ENCODE data around the gene S100A1. TPM values are rescaled to one million over a fixed set of nuclear protein-coding genes. Genes with fewer than 3 reads are reported as not detected.
A peak's percentile ranks its signal among the peaks of the same experiment; 100 is the strongest.

S100A1 gene
- total RNA-seq, 1 donor from 2014 or later = not detected

DNA sequence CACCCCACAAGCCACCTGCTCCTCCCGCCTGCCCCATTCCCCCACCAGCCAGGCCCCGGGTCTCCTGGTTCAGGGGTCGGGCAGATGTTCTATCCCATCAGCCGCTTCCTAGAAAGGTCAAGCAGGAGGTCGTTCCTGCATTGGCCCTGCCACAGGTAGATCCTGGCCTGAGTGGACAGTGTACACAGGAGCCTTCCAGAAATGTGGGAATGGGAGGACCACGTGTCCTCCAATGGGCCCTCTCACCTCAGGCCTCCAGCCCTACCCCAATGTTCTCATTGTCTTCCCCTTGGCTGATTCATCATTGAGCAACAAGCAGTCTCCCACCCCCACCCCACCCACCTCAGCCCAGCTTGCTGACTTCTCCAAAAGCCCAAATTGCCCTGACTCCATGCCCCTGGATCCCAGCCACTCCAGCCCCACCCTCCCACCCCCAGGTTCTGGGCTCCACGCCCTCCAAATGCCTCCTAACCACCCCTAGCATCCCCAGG is 17.4 kb upstream of the S100A1 start:
- TF ChIP-seq, protein P1, sequence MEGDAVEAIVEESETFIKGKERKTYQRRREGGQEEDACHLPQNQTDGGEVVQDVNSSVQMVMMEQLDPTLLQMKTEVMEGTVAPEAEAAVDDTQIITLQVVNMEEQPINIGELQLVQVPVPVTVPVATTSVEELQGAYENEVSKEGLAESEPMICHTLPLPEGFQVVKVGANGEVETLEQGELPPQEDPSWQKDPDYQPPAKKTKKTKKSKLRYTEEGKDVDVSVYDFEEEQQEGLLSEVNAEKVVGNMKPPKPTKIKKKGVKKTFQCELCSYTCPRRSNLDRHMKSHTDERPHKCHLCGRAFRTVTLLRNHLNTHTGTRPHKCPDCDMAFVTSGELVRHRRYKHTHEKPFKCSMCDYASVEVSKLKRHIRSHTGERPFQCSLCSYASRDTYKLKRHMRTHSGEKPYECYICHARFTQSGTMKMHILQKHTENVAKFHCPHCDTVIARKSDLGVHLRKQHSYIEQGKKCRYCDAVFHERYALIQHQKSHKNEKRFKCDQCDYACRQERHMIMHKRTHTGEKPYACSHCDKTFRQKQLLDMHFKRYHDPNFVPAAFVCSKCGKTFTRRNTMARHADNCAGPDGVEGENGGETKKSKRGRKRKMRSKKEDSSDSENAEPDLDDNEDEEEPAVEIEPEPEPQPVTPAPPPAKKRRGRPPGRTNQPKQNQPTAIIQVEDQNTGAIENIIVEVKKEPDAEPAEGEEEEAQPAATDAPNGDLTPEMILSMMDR (IDR thresholded peaks at IDR 0.05; ENCODE audit: insufficient read depth, low read length, severe bottlenecking) = no peak
- H3K4me3 ChIP-seq (ENCODE audit: low read depth, low read length) = peak overlapping the region; percentile 88
- DNase-seq (ENCODE audit: low read depth) (peak; percentile 89), FAIRE-seq (no peak)
- H3K27me3 ChIP-seq (ENCODE audit: control insufficient read depth, insufficient read depth, low read length) = no peaks in the 10 kb centered on the region
- peaks cover 36% of the 10 kb centered on the region for H3K36me3 ChIP-seq (ENCODE audit: control insufficient read depth, insufficient read depth, low read length)

DNA sequence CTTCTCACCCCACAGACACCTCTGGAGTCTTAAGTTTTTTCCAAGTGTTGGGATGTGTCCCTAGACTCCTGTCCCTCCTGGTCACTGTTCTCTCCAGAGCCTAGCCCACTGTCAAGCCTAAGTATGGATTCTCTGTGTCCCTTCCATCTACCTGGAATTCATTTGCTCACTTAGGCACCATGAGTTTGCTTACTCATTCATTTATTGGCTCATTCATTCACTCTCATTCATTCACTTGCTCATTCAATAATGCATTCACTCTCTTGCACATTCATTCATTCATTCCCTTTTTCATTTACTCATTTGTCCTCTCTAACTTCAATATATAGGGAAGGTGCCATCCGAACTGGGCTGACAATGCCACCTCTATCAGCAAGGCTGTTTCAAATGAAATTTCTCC is 16.9 kb upstream of the S100A1 start:
- DNase-seq (ENCODE audit: low read depth) (peak; percentile 77), FAIRE-seq (peak; percentile 47)
- H3K27me3 ChIP-seq (ENCODE audit: control insufficient read depth, insufficient read depth, low read length) = no peaks in the 10 kb centered on the region
- H3K4me3 ChIP-seq (ENCODE audit: low read depth, low read length) = peak overlapping the region; percentile 88
- TF ChIP-seq, protein P1 (IDR thresholded peaks at IDR 0.05; ENCODE audit: insufficient read depth, low read length, severe bottlenecking) = no peak
- H3K36me3 ChIP-seq (ENCODE audit: control insufficient read depth, insufficient read depth, low read length) = peaks cover 33% of the 10 kb centered on the region

DNA sequence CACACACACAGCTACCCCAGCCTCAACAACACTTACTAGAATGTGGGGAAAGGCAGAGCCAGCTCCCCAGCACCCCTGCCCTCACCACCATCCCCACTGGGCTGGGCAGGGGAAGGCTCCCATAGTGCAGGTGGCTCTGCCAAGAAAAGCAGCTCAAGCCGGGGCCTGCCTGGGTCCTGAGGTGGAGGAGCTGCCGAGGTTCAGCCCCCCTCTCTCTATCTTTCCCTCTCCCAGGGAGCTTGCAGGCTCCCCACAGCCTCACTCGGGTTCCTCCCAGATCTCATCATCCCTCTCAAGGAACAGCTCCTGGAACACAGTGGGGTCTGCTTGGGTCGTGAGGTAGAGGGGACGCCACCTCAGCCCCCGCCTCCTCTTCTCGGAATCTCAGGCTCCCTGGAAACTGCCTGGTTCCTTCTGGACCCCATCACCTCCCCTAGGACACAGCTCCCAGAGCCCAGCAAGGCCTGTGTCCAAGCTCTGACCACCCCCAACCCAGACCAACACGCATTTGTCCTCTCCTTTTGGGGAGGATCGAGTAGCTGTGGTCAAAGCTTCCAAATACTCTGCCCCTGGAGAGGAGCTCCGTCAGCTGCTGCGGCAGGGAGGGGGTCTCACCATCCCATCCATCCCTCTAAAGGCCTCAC is 16.0 kb upstream of the S100A1 start:
- no peak for FAIRE-seq
- Histone ChIP-seq H3K36me3 (ENCODE audit: control insufficient read depth, insufficient read depth, low read length) (peaks cover 25% of the 10 kb centered on the region), H3K4me3 (ENCODE audit: low read depth, low read length) (peak overlapping the region; percentile 88), H3K27me3 (ENCODE audit: control insufficient read depth, insufficient read depth, low read length) (no peaks in the 10 kb centered on the region)
- DNase-seq (ENCODE audit: low read depth) = no peak
- TF ChIP-seq, protein P1 (IDR thresholded peaks at IDR 0.05; ENCODE audit: insufficient read depth, low read length, severe bottlenecking) = no peak

DNA sequence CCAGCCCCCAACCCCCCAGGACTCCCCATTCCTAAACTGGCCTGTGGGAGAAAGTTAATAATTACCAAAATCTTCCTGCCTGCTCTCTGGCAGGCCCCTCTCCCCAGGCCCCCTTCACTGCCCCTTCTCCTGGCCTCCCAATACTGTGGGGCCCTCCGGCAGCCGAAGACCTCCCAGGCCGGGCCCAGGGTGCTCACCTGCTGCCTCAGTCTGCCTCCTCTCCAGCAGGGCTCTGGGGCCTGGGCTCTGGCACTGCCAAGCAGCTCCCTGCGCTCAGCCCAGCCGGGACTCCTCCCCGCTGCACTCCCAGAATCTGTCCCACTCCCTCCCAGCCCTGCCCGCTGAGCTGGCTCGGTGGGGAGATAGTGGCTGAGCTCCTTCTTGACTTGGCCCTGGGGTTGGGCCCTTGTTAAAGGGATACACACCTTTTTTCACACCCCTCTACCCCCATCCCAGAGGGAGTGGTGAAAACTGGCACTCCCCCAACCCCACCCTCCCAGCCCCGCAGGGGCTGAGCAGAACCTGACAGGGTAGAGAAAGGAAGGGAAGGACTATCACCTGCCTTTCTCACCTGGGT is 15.4 kb upstream of the S100A1 start, which contains the start of gene S100A16:
Gene S100A16 (minus strand): TSS at position 383 of the 577 bp plus-strand sequence. CDS start 4,986 bp downstream, outside the sequence.
- H3K36me3 ChIP-seq (ENCODE audit: control insufficient read depth, insufficient read depth, low read length) = peaks cover 19% of the 10 kb centered on the region
- TF ChIP-seq, protein P1 (IDR thresholded peaks at IDR 0.05; ENCODE audit: insufficient read depth, low read length, severe bottlenecking) = no peak
- peak within 1 kb of the TSS; percentile 88 for H3K4me3 ChIP-seq (ENCODE audit: low read depth, low read length)
- no peaks in the 10 kb centered on the region for H3K27me3 ChIP-seq (ENCODE audit: control insufficient read depth, insufficient read depth, low read length)
- DNase-seq (ENCODE audit: low read depth) (peak; percentile 91), FAIRE-seq (no peak)

DNA sequence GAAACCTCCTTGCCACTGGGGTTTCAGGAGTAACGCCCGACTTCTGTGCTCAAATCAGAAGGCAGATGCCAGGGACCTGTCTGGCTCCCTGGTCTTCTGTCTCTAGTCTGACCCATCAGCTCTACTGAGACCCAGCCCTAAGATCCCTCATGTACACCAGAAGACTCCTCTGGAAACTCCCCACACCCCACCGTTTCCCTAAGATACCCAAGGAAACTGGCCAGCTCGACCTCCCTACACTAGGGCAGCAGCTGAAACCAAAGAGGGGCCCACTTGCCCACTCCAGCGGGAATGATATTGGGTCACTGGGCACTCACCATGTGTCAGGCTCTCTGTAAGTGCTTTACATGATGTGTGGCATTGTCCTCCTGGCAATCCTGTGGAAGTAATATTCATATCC is 14.8 kb upstream of the S100A1 start:
- DNase-seq (ENCODE audit: low read depth) = no peak
- Histone ChIP-seq H3K27me3 (ENCODE audit: control insufficient read depth, insufficient read depth, low read length) (no peaks in the 10 kb centered on the region), H3K4me3 (ENCODE audit: low read depth, low read length) (peak overlapping the region; percentile 88), H3K36me3 (ENCODE audit: control insufficient read depth, insufficient read depth, low read length) (peaks cover 17% of the 10 kb centered on the region)
- no peak for FAIRE-seq
- TF ChIP-seq, protein P1 (IDR thresholded peaks at IDR 0.05; ENCODE audit: insufficient read depth, low read length, severe bottlenecking) = no peak
